AG09319 (cell line): ENCODE results near the gene TFDP1.

ENCODE experiments used
- DNase-seq: peaks from one replicate; pipeline ENCODE4 v3.0.0-alpha.2; 2010; ENCODE audit warnings: low read depth; ENCODE audit errors: extremely low read depth
- CTCF ChIP-seq: IDR thresholded peaks from 2 replicates; pipeline ENCODE4 v1.5.1; 2011; ENCODE audit warnings: low read depth, mild to moderate bottlenecking, inconsistent platforms, low read length, moderate library complexity

Gene TFDP1

GRCh38 chr13:113579686-113580085 lies 4.9 kb upstream of the TFDP1 start:
- no peak for DNase-seq

GRCh38 chr13:113581871-113582270 lies 2.7 kb upstream of the TFDP1 start:
- no peak for TF ChIP-seq CTCF
- DNase-seq = no peak

More at GRCh38 chr13:113579686-113580085, 4.9 kb upstream of the TFDP1 start:
- no peak for TF ChIP-seq CTCF

- no peak for DNase-seq
- no peak for TF ChIP-seq CTCF
Measured at GRCh38 chr13:113582841-113583631, 1.5 kb upstream of the TFDP1 start.

- no peak for DNase-seq
- no peak for TF ChIP-seq CTCF
Measured at GRCh38 chr13:113584870-113585671, 518 bp downstream of the TFDP1 start.

- TF ChIP-seq CTCF = no peak
- DNase-seq = no peak
Measured at GRCh38 chr13:113585896-113586295, 1.3 kb downstream of the TFDP1 start.

- no peak for TF ChIP-seq CTCF
- DNase-seq = no peak
Measured at GRCh38 chr13:113586661-113587479, 2.3 kb downstream of the TFDP1 start.
